Measurements from ENCODE around the gene AVPR1B. TPM values are rescaled to one million over a fixed set of nuclear protein-coding genes. Genes with fewer than 3 reads are reported as not detected.

The AVPR1B gene
- total RNA-seq, 1 experiment from 2014 or later = not detected

DNA sequence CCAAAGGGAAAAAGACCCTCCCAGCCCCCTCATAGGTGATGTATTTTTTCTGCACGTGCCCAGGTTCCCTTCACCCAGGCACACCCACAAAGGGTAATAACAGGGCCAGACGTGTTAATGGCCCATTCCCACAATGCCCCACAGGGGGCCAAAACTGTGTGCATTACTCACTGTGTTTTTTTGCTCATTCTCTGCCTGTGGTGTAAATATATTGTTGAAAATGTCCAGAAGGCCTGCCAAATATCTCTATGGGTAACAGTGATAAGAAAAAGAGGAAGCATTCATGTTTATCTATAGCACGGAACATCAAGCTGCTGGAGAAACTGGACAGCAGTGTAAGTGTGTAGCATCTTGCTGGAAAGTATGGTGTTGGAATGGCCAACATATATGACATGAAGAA, 42.3 kb downstream of the AVPR1B start:
- no peak overlapping the region for H3K4me3 Mint-ChIP-seq
- no peak for DNase-seq
- H3K14ac ChIP-seq (ENCODE audit: insufficient read depth, low read length) = no peak overlapping the region
- WGBS (ENCODE audit: extremely low coverage, insufficient read length, low lambda C conversion rate) = no CpG with 5 or more reads among the region's 3 CpGs
- no peak overlapping the region for H4K8ac ChIP-seq (replicated peaks; ENCODE audit: insufficient read length, low read depth, low read length)
- H3K9ac ChIP-seq (ENCODE audit: extremely low read depth, insufficient read length, low read length) = no peak overlapping the region
- no peak overlapping the region for H3K27ac ChIP-seq (ENCODE audit: insufficient read length, low read depth, low read length)
- no peak overlapping the region for H2AK5ac ChIP-seq (ENCODE audit: insufficient read length, low read length)
- no peak overlapping the region for H3K18ac ChIP-seq (ENCODE audit: insufficient read length, low read depth, low read length)
- H2BK12ac ChIP-seq (ENCODE audit: insufficient read length, low read depth, low read length) = no peak overlapping the region
- no peak overlapping the region for H4K91ac ChIP-seq (ENCODE audit: insufficient read length, low read depth, low read length)
- H3K4me2 ChIP-seq (ENCODE audit: insufficient read depth, insufficient read length, low read length) = no peak overlapping the region
- no peak overlapping the region for H2AFZ ChIP-seq (ENCODE audit: low read length)
- H3K79me2 ChIP-seq (ENCODE audit: insufficient read depth, low read length) = no peaks in the 10 kb centered on the region
- no peak overlapping the region for H3K4ac ChIP-seq (ENCODE audit: low read depth, low read length)
- no peak overlapping the region for H4K5ac ChIP-seq (ENCODE audit: insufficient read length, low read depth, low read length)
- no peak overlapping the region for H3T11ph ChIP-seq (ENCODE audit: low read length)
- H3K9me3 ChIP-seq (ENCODE audit: control insufficient read depth, low read depth, low read length) = no peaks in the 10 kb centered on the region
- TF ChIP-seq, protein P1, sequence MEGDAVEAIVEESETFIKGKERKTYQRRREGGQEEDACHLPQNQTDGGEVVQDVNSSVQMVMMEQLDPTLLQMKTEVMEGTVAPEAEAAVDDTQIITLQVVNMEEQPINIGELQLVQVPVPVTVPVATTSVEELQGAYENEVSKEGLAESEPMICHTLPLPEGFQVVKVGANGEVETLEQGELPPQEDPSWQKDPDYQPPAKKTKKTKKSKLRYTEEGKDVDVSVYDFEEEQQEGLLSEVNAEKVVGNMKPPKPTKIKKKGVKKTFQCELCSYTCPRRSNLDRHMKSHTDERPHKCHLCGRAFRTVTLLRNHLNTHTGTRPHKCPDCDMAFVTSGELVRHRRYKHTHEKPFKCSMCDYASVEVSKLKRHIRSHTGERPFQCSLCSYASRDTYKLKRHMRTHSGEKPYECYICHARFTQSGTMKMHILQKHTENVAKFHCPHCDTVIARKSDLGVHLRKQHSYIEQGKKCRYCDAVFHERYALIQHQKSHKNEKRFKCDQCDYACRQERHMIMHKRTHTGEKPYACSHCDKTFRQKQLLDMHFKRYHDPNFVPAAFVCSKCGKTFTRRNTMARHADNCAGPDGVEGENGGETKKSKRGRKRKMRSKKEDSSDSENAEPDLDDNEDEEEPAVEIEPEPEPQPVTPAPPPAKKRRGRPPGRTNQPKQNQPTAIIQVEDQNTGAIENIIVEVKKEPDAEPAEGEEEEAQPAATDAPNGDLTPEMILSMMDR (conservative IDR thresholded peaks at IDR 0.05) = no peak
- no peaks in the 10 kb centered on the region for H3K9me3 Mint-ChIP-seq
- no peak overlapping the region for H2BK120ac ChIP-seq (ENCODE audit: low read depth, low read length, poor library complexity, severe bottlenecking)
- H3K4me1 ChIP-seq (ENCODE audit: insufficient read depth, low read length) = peaks cover 8% of the 10 kb centered on the region; the same call in 1 of the 2 replicates
- H3K36me3 Mint-ChIP-seq (ENCODE audit: insufficient read depth in 1 of 3, low read depth in 3 of 3) = no peaks in the 10 kb centered on the region
- H2BK20ac ChIP-seq (ENCODE audit: low read depth, low read length, poor library complexity, severe bottlenecking) = no peak overlapping the region
- H3K23me2 ChIP-seq (ENCODE audit: insufficient read length, low read depth, low read length, poor library complexity, severe bottlenecking) = no peaks in the 10 kb centered on the region
- no peak overlapping the region for H2BK15ac ChIP-seq (ENCODE audit: low read depth, low read length)
- H3K27me3 Mint-ChIP-seq (ENCODE audit: low read depth) = peaks cover 5% of the 10 kb centered on the region
- no peak overlapping the region for H3K27ac Mint-ChIP-seq
- H2BK5ac ChIP-seq (ENCODE audit: insufficient read length, low read length) = no peak overlapping the region
- H3K56ac ChIP-seq (ENCODE audit: insufficient read length, low read depth, low read length) = no peak overlapping the region
- H4K20me1 ChIP-seq (ENCODE audit: control insufficient read depth, insufficient read depth, insufficient read length) = no peaks in the 10 kb centered on the region
- H3K4me1 Mint-ChIP-seq = peaks cover 16 to 27% of the 10 kb centered on the region in 2 experiments
- H3K23ac ChIP-seq (ENCODE audit: insufficient read length, low read depth, low read length) = no peak overlapping the region
- H3K79me1 ChIP-seq (ENCODE audit: insufficient read depth, low read depth, low read length, poor library complexity, severe bottlenecking) = no peaks in the 10 kb centered on the region
- no peaks in the 10 kb centered on the region for H3K27me3 ChIP-seq (ENCODE audit: insufficient read depth, low read length)
